Measurements from ENCODE around the gene HSBP1. TPM values are rescaled to one million over a fixed set of nuclear protein-coding genes. Genes with fewer than 3 reads are reported as not detected.
A peak's percentile ranks its signal among the peaks of the same experiment; 100 is the strongest.

The HSBP1 gene
- total and polyA plus RNA-seq, 2 donors (not counting 1 experiment from before 2014, with no cell fraction given), result 135 to 184 TPM

DNA sequence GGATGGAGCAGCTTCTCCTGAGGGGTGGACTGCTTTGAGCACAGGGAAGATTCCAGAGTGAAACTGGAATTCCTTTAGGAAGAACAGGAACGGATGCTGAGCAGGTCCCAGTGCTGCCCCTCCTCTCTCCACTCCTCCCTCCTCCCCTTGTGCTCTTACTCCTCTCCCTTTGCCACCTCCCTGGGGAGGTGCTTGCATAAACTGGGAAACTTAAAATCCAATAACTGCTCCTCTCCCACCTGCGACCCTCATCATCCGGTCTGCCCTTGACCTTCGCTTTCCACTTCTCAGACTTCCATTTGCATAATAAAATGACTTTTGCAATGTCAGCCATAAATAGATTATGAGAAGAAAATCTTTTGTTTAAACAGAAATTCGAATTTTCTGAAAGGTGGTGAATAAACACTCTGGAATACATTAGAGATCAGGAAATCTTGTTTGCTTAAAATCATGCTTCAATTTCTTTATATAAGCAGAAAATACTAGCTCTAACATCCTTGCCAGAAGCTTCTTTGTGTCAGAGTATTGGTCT lies 23.7 kb downstream of the HSBP1 start:
- Histone ChIP-seq H2AFZ (ENCODE audit: low read length) (no peak overlapping the region), H3K27me3 (ENCODE audit: control insufficient read depth, insufficient read depth, low read length) (no peaks in the 10 kb centered on the region), H3K4me2 (ENCODE audit: extremely low read depth, insufficient read depth, low read length) (no peak overlapping the region), H3K4me1 (ENCODE audit: control insufficient read depth, extremely low read depth, insufficient read depth, low read length) (peaks cover 6% of the 10 kb centered on the region), H3K27ac (ENCODE audit: insufficient read depth, low read length) (no peak overlapping the region), H4K20me1 (ENCODE audit: control insufficient read depth, extremely low read depth, insufficient read depth, low read length) (no peaks in the 10 kb centered on the region), H3K9ac (ENCODE audit: insufficient read depth, low read length) (no peak overlapping the region), H3K9me3 (ENCODE audit: control insufficient read depth, insufficient read depth, low read depth, low read length) (no peaks in the 10 kb centered on the region), H3K4me3 (replicated peaks in 1 of 4; ENCODE audit: control extremely low read depth in 1 of 4, insufficient read depth in 1 of 4, low read depth in 3 of 4, low read length in 4 of 4) (no peak overlapping the region), H3K79me2 (ENCODE audit: control insufficient read depth, insufficient read depth, low read length) (no peaks in the 10 kb centered on the region), H3K36me3 (ENCODE audit: control insufficient read depth, insufficient read depth, low read length) (no peaks in the 10 kb centered on the region)
- TF ChIP-seq, protein P1, sequence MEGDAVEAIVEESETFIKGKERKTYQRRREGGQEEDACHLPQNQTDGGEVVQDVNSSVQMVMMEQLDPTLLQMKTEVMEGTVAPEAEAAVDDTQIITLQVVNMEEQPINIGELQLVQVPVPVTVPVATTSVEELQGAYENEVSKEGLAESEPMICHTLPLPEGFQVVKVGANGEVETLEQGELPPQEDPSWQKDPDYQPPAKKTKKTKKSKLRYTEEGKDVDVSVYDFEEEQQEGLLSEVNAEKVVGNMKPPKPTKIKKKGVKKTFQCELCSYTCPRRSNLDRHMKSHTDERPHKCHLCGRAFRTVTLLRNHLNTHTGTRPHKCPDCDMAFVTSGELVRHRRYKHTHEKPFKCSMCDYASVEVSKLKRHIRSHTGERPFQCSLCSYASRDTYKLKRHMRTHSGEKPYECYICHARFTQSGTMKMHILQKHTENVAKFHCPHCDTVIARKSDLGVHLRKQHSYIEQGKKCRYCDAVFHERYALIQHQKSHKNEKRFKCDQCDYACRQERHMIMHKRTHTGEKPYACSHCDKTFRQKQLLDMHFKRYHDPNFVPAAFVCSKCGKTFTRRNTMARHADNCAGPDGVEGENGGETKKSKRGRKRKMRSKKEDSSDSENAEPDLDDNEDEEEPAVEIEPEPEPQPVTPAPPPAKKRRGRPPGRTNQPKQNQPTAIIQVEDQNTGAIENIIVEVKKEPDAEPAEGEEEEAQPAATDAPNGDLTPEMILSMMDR (conservative IDR thresholded peaks at IDR 0.05 in 1 of 2, IDR thresholded peaks at IDR 0.05 in 1 of 2; ENCODE audit: low read depth in 1 of 2, low read length in 2 of 2), result no peak
- no peak for TF ChIP-seq EZH2 (IDR thresholded peaks at IDR 0.05; ENCODE audit: low read length, missing control alignments)
- no peak for DNase-seq (ENCODE audit: low read depth in 2 of 2)

GRCh38 chr16:83833921-83834320 lies 26.1 kb downstream of the HSBP1 start:
- Histone ChIP-seq H3K36me3 (ENCODE audit: control insufficient read depth, insufficient read depth, low read length) (no peaks in the 10 kb centered on the region), H3K79me2 (ENCODE audit: control insufficient read depth, insufficient read depth, low read length) (no peaks in the 10 kb centered on the region), H3K9ac (ENCODE audit: insufficient read depth, low read length) (no peak overlapping the region), H3K9me3 (ENCODE audit: control insufficient read depth, insufficient read depth, low read depth, low read length) (no peaks in the 10 kb centered on the region), H4K20me1 (ENCODE audit: control insufficient read depth, extremely low read depth, insufficient read depth, low read length) (no peaks in the 10 kb centered on the region), H3K27me3 (ENCODE audit: control insufficient read depth, insufficient read depth, low read length) (no peaks in the 10 kb centered on the region), H3K4me3 (replicated peaks in 1 of 4; ENCODE audit: control extremely low read depth in 1 of 4, insufficient read depth in 1 of 4, low read depth in 3 of 4, low read length in 4 of 4) (no peak overlapping the region), H2AFZ (ENCODE audit: low read length) (no peak overlapping the region), H3K4me2 (ENCODE audit: extremely low read depth, insufficient read depth, low read length) (no peak overlapping the region), H3K27ac (ENCODE audit: insufficient read depth, low read length) (no peak overlapping the region), H3K4me1 (ENCODE audit: control insufficient read depth, extremely low read depth, insufficient read depth, low read length) (peaks cover 6% of the 10 kb centered on the region)
- TF ChIP-seq EZH2 (IDR thresholded peaks at IDR 0.05; ENCODE audit: low read length, missing control alignments), result no peak
- TF ChIP-seq, protein P1 (conservative IDR thresholded peaks at IDR 0.05 in 1 of 2, IDR thresholded peaks at IDR 0.05 in 1 of 2; ENCODE audit: low read depth in 1 of 2, low read length in 2 of 2), result no peak
- DNase-seq (ENCODE audit: low read depth in 2 of 2), result no peak

DNA sequence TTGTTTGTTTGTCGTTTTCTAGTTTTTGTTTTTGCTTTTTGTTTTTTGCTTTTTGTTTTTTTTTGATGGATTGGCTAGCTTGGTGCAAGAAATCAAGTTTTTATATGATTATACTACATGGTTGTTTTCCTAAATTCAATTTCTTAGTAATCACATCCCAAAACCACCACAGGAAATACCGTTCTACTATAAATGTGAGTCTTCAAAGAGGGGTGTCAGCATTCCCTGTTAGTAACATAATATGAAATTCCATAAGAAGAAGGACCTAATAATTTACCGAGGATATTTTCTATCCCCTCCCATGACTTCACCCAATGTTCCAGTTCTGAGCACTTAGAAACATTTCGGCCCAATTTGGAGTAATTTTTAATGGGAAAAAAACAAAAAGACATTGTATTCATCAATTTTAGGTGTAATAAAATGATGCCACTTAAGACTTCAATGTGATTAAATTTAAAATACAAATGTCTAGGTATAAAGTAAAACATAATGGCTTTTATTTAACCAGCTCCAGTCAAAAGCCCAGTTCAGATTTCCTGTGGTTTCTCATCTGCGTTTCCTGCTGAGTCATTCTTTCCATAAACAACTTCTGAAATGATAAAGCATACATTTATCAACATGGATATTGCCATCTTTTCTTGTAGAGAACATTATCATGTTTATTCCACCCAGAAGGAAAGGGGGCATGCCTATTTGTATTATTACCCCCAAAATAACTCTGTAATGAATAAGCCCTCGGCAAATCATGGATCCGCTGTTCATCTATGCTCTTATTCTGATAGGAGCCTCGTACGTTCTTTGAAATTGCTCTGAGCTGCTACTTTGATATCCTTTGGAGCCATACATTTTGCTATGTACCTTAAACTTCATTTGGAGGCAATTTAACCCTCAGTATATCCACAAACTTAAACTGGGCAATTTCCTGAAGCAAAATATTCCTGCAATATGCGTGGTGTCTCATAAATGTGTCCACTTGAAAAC lies 28.1 kb downstream of the HSBP1 start:
- Histone ChIP-seq H3K4me3 (replicated peaks in 1 of 4; ENCODE audit: control extremely low read depth in 1 of 4, insufficient read depth in 1 of 4, low read depth in 3 of 4, low read length in 4 of 4) (no peak overlapping the region), H4K20me1 (ENCODE audit: control insufficient read depth, extremely low read depth, insufficient read depth, low read length) (no peaks in the 10 kb centered on the region), H3K4me1 (ENCODE audit: control insufficient read depth, extremely low read depth, insufficient read depth, low read length) (peaks cover 6% of the 10 kb centered on the region), H3K27ac (ENCODE audit: insufficient read depth, low read length) (no peak overlapping the region), H2AFZ (ENCODE audit: low read length) (no peak overlapping the region), H3K79me2 (ENCODE audit: control insufficient read depth, insufficient read depth, low read length) (no peaks in the 10 kb centered on the region), H3K36me3 (ENCODE audit: control insufficient read depth, insufficient read depth, low read length) (no peaks in the 10 kb centered on the region), H3K9me3 (ENCODE audit: control insufficient read depth, insufficient read depth, low read depth, low read length) (no peaks in the 10 kb centered on the region), H3K9ac (ENCODE audit: insufficient read depth, low read length) (no peak overlapping the region), H3K4me2 (ENCODE audit: extremely low read depth, insufficient read depth, low read length) (peak overlapping the region; percentile 70), H3K27me3 (ENCODE audit: control insufficient read depth, insufficient read depth, low read length) (no peaks in the 10 kb centered on the region)
- peak; percentile 80 to 82 for DNase-seq (ENCODE audit: low read depth in 2 of 2)
- TF ChIP-seq, protein P1 (conservative IDR thresholded peaks at IDR 0.05 in 1 of 2, IDR thresholded peaks at IDR 0.05 in 1 of 2; ENCODE audit: low read depth in 1 of 2, low read length in 2 of 2), result no peak
- no peak for TF ChIP-seq EZH2 (IDR thresholded peaks at IDR 0.05; ENCODE audit: low read length, missing control alignments)

Measured in fibroblast of lung (primary cell).